ENCODE results near the gene QRICH2. TPM values are rescaled to one million over a fixed set of nuclear protein-coding genes. Genes with fewer than 3 reads are reported as not detected.

Gene QRICH2
- total and polyA plus RNA-seq, 9 of the 15 experiments (the other 6 are each of a cell fraction or from before 2014, with no cell fraction given): 0.03 to 1.6 (median 0.81) TPM

- TF ChIP-seq TAF9B (IDR thresholded peaks at IDR 0.05; ENCODE audit: partially characterized antibody) (no peak), RUNX1 (IDR thresholded peaks at IDR 0.05; ENCODE audit: low read depth) (no peak), NFE2 (IDR thresholded peaks at IDR 0.05; ENCODE audit: low read depth) (peak; percentile 73), MYBL2 (IDR thresholded peaks at IDR 0.05; ENCODE audit: low read depth) (no peak), MYBL2 (CRISPR knock-in tag; IDR thresholded peaks at IDR 0.05; ENCODE audit: borderline replicate concordance) (no peak), SMARCB1 (IDR thresholded peaks at IDR 0.05; ENCODE audit: insufficient read length, low read depth) (no peak), HMGN3 (IDR thresholded peaks at IDR 0.05; ENCODE audit: borderline replicate concordance, extremely low read depth, insufficient read length, low read depth, low read length) (peak; percentile 12), TEAD2 (tag; IDR thresholded peaks at IDR 0.05) (no peak), NFE2L1 (tag; IDR thresholded peaks at IDR 0.05; ENCODE audit: borderline replicate concordance, low read depth) (no peak), ZBTB17 (CRISPR knock-in tag; IDR thresholded peaks at IDR 0.05) (no peak), HDAC6 (IDR thresholded peaks at IDR 0.05; ENCODE audit: low read depth, low read length) (no peak)
- TF ChIP-seq, protein P1, sequence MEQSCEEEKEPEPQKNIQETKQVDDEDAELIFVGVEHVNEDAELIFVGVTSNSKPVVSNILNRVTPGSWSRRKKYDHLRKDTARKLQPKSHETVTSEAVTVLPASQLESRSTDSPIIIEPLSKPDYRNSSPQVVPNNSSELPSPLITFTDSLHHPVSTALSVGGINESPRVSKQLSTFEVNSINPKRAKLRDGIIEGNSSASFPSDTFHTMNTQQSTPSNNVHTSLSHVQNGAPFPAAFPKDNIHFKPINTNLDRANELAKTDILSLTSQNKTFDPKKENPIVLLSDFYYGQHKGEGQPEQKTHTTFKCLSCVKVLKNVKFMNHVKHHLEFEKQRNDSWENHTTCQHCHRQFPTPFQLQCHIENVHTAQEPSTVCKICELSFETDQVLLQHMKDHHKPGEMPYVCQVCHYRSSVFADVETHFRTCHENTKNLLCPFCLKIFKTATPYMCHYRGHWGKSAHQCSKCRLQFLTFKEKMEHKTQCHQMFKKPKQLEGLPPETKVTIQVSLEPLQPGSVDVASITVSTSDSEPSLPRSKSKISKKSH (CRISPR knock-in tag; IDR thresholded peaks at IDR 0.05): no peak
- TF ChIP-seq, protein P2, sequence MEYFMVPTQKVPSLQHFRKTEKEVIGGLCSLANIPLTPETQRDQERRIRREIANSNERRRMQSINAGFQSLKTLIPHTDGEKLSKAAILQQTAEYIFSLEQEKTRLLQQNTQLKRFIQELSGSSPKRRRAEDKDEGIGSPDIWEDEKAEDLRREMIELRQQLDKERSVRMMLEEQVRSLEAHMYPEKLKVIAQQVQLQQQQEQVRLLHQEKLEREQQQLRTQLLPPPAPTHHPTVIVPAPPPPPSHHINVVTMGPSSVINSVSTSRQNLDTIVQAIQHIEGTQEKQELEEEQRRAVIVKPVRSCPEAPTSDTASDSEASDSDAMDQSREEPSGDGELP (CRISPR knock-in tag; IDR thresholded peaks at IDR 0.05; ENCODE audit: borderline replicate concordance): 0 out of 2 replicates have a peak, but pooled peaks have one; percentile 9
Observed at GRCh38 chr17:76276461-76277299, 31.4 kb downstream of the QRICH2 start (continued).

Measured in K562 (cell line).